Measurements from ENCODE around the gene CEBPA. TPM values are rescaled to one million over a fixed set of nuclear protein-coding genes. Genes with fewer than 3 reads are reported as not detected.
A peak's percentile ranks its signal among the peaks of the same experiment; 100 is the strongest.
"Not testable (repeated sequence)": the region's sequence is repeated elsewhere in the genome, so short reads cannot be mapped to it uniquely, and the experiment has no call there.

CEBPA gene
- total RNA-seq, 1 donor from 2014 or later = 22.2 TPM

- no peak for DNase-seq (ENCODE audit: low spot score)
Measured at GRCh38 chr19:33324628-33325027, 22.3 kb upstream of the CEBPA start.

GRCh38 chr19:33323093-33323820 is 20.9 kb upstream of the CEBPA start:
- no peak for DNase-seq (ENCODE audit: low spot score)

- no peak for DNase-seq (ENCODE audit: low spot score)
Measured at GRCh38 chr19:33320636-33321035, 18.3 kb upstream of the CEBPA start.

- not testable (repeated sequence) for DNase-seq (ENCODE audit: low spot score)
Measured at GRCh38 chr19:33317991-33318390, 15.7 kb upstream of the CEBPA start.

GRCh38 chr19:33317517-33317916 is 15.2 kb upstream of the CEBPA start:
- DNase-seq (ENCODE audit: low spot score) = no peak

- DNase-seq (ENCODE audit: low spot score) = no peak
Measured at GRCh38 chr19:33316541-33317264, 14.4 kb upstream of the CEBPA start.

- DNase-seq (ENCODE audit: low spot score) = not testable (repeated sequence)
Measured at GRCh38 chr19:33312808-33313207, 10.5 kb upstream of the CEBPA start.

- DNase-seq (ENCODE audit: low spot score) = no peak
Measured at GRCh38 chr19:33312065-33312464, 9.7 kb upstream of the CEBPA start.

- DNase-seq (ENCODE audit: low spot score) = no peak
Measured at GRCh38 chr19:33311326-33311682, 9.0 kb upstream of the CEBPA start.

- no peak for DNase-seq (ENCODE audit: low spot score)
Measured at GRCh38 chr19:33310606-33311325, 8.4 kb upstream of the CEBPA start.

GRCh38 chr19:33309826-33310225 is 7.5 kb upstream of the CEBPA start:
- no peak for DNase-seq (ENCODE audit: low spot score)

- DNase-seq (ENCODE audit: low spot score) = no peak
Measured at GRCh38 chr19:33306853-33307792, 4.8 kb upstream of the CEBPA start.

- no peak for DNase-seq (ENCODE audit: low spot score)
Measured at GRCh38 chr19:33306191-33306590, 3.9 kb upstream of the CEBPA start.

GRCh38 chr19:33304760-33305647 is 2.7 kb upstream of the CEBPA start:
- DNase-seq (ENCODE audit: low spot score) = no peak

GRCh38 chr19:33304371-33304759 is 2.0 kb upstream of the CEBPA start:
- DNase-seq (ENCODE audit: low spot score) = no peak

- no peak for DNase-seq (ENCODE audit: low spot score)
Measured at GRCh38 chr19:33303791-33304345, 1.5 kb upstream of the CEBPA start.

- DNase-seq (ENCODE audit: low spot score) = peak; percentile 56
Measured at GRCh38 chr19:33302974-33303790, 848 bp upstream of the CEBPA start.

GRCh38 chr19:33301900-33302174 is 497 bp downstream of the CEBPA start:
- no peak for DNase-seq (ENCODE audit: low spot score)

- no peak for DNase-seq (ENCODE audit: low spot score)
Measured at GRCh38 chr19:33301144-33301899, 1.0 kb downstream of the CEBPA start.

Data from mucosa of gallbladder (tissue), 1 donor.